HK-2 (cell line): ENCODE data around the gene CAMSAP2.

Source experiments
- DNase-seq: peaks from one replicate; pipeline ENCODE4 v3.0.0-alpha.2; 2018; ENCODE audit not compliant: unreplicated experiment

Gene CAMSAP2

GRCh38 chr1:200738327-200738948 is at the start of gene CAMSAP2:
Gene CAMSAP2, plus strand, starts transcription at chr1:200738893. Its CDS starts 935 bp downstream, at chr1:200739828.
- peak; percentile 99 for DNase-seq

- no peak for DNase-seq
Observed at GRCh38 chr1:200692316-200692715, 46.4 kb upstream of the CAMSAP2 start.

- DNase-seq, result no peak
Observed at GRCh38 chr1:200693327-200693726, 45.4 kb upstream of the CAMSAP2 start.

GRCh38 chr1:200694738-200695137 is 44.0 kb upstream of the CAMSAP2 start:
- DNase-seq, result no peak

- peak; percentile 58 for DNase-seq
Observed at GRCh38 chr1:200699871-200700270, 38.8 kb upstream of the CAMSAP2 start.

- no peak for DNase-seq
Observed at GRCh38 chr1:200704986-200705500, 33.6 kb upstream of the CAMSAP2 start.

- no peak for DNase-seq
Observed at GRCh38 chr1:200706111-200706814, 32.4 kb upstream of the CAMSAP2 start.

GRCh38 chr1:200707116-200707515 is 31.6 kb upstream of the CAMSAP2 start:
- DNase-seq, result no peak

GRCh38 chr1:200708161-200708560 is 30.5 kb upstream of the CAMSAP2 start:
- no peak for DNase-seq

- DNase-seq, result no peak
Observed at GRCh38 chr1:200708769-200709168, 29.9 kb upstream of the CAMSAP2 start.

GRCh38 chr1:200710166-200710565 is 28.5 kb upstream of the CAMSAP2 start:
- DNase-seq, result no peak

GRCh38 chr1:200714504-200715187 is 24.0 kb upstream of the CAMSAP2 start:
- DNase-seq, result no peak

- DNase-seq, result no peak
Observed at GRCh38 chr1:200720199-200720598, 18.5 kb upstream of the CAMSAP2 start.

GRCh38 chr1:200724064-200724463 is 14.6 kb upstream of the CAMSAP2 start:
- DNase-seq, result no peak

- DNase-seq, result no peak
Observed at GRCh38 chr1:200727257-200727656, 11.4 kb upstream of the CAMSAP2 start.

- no peak for DNase-seq
Observed at GRCh38 chr1:200729863-200730262, 8.8 kb upstream of the CAMSAP2 start.

- no peak for DNase-seq
Observed at GRCh38 chr1:200731654-200732332, 6.9 kb upstream of the CAMSAP2 start.

GRCh38 chr1:200732438-200732837 is 6.3 kb upstream of the CAMSAP2 start:
- no peak for DNase-seq

GRCh38 chr1:200733907-200734306 is 4.8 kb upstream of the CAMSAP2 start:
- DNase-seq, result no peak

GRCh38 chr1:200737647-200738291 is 924 bp upstream of the CAMSAP2 start:
- DNase-seq, result no peak

- DNase-seq, result peak; percentile 85
Observed at GRCh38 chr1:200738949-200739651, 407 bp downstream of the CAMSAP2 start.
